ENCODE results near the gene SPACA9. TPM values are rescaled to one million over a fixed set of nuclear protein-coding genes. Genes with fewer than 3 reads are reported as not detected.

The SPACA9 gene
- polyA plus RNA-seq, 2 of the 4 experiments (the other 2 are of a cell fraction): 3.1 to 3.6 TPM

- Histone ChIP-seq H3K27ac (no peak overlapping the region), H3K9me3 (no peaks in the 10 kb centered on the region), H3K4me2 (no peak overlapping the region), H3K4me3 (no peak overlapping the region), H3K4me1 (no peaks in the 10 kb centered on the region)
- FAIRE-seq (no peak), DNase-seq (ENCODE audit: low read depth in 1 of 2, low spot score in 1 of 2) (no peak), ATAC-seq (no peak)
- 88% methylated on average over 4 of the region's 7 CpGs for WGBS (ENCODE audit: missing lambda C conversion rate)
- TF ChIP-seq FOSB (CRISPR knock-in tag; IDR thresholded peaks at IDR 0.05): no peak
- TF ChIP-seq CBX8 (IDR thresholded peaks at IDR 0.05): no peak
- TF ChIP-seq MAZ (IDR thresholded peaks at IDR 0.05; ENCODE audit: borderline replicate concordance, low read depth, low read length): no peak
- TF ChIP-seq BCL3 (IDR thresholded peaks at IDR 0.05): no peak
- no peak for TF ChIP-seq CBX2 (IDR thresholded peaks at IDR 0.05; ENCODE audit: borderline replicate concordance, low read depth)
- no peak for TF ChIP-seq HOXB5 (CRISPR knock-in tag; IDR thresholded peaks at IDR 0.05)
- no peak for TF ChIP-seq SREBF2 (IDR thresholded peaks at IDR 0.05)
- TF ChIP-seq NFE2L2 (conservative IDR thresholded peaks at IDR 0.05; ENCODE audit: low read length): no peak
- TF ChIP-seq MYC (IDR thresholded peaks at IDR 0.05; ENCODE audit: borderline replicate concordance, low read length): no peak
- TF ChIP-seq ZNF302 (CRISPR knock-in tag; IDR thresholded peaks at IDR 0.05): no peak
- no peak for TF ChIP-seq ZSCAN20 (CRISPR knock-in tag; IDR thresholded peaks at IDR 0.05)
- no peak for TF ChIP-seq REST (IDR thresholded peaks at IDR 0.05)
- no peak for TF ChIP-seq POLR2AphosphoS2 (conservative IDR thresholded peaks at IDR 0.05; ENCODE audit: low read length)
- no peak for TF ChIP-seq ELK1 (IDR thresholded peaks at IDR 0.05; ENCODE audit: low read depth, low read length)
- TF ChIP-seq PBX3 (IDR thresholded peaks at IDR 0.05): no peak
- TF ChIP-seq ESRRA (IDR thresholded peaks at IDR 0.05; ENCODE audit: borderline replicate concordance, low read length): no peak
- no peak for TF ChIP-seq CHD4 (IDR thresholded peaks at IDR 0.05; ENCODE audit: borderline replicate concordance)
- no peak for TF ChIP-seq TP53 (CRISPR knock-in tag; IDR thresholded peaks at IDR 0.05)
- TF ChIP-seq CHD2 (IDR thresholded peaks at IDR 0.05; ENCODE audit: low read length, partially characterized antibody): no peak
- TF ChIP-seq ZFP36 (IDR thresholded peaks at IDR 0.05; ENCODE audit: borderline replicate concordance, partially characterized antibody): no peak
- ChIA-PET CTCF (interaction anchor here (0.7 to 1.6 kb wide), 5 partner anchors 9 to 260 kb away, joined by 3 to 4 read pairs (median 3); no protein-coding TSS in a partner anchor), POLR2A (no interaction called here)
These were observed 29.9 kb downstream of the SPACA9 start for GRCh38 chr9:132908635-132909034.

- ChIA-PET CTCF (interaction anchor here (0.7 to 2.4 kb wide), 6 partner anchors 9 to 261 kb away, joined by 3 to 7 read pairs (median 4); no protein-coding TSS in a partner anchor), POLR2A (no interaction called here)
- FAIRE-seq (no peak), ATAC-seq (no peak), DNase-seq (ENCODE audit: low read depth in 1 of 2, low spot score in 1 of 2) (no peak)
- H3K27ac ChIP-seq: no peak overlapping the region
- no peak overlapping the region for H3K4me3 ChIP-seq
- TF ChIP-seq BCL3 (IDR thresholded peaks at IDR 0.05): no peak
- TF ChIP-seq RAD21 (conservative IDR thresholded peaks at IDR 0.05 in 1 of 2, IDR thresholded peaks at IDR 0.05 in 1 of 2): no peak
- TF ChIP-seq RARB (CRISPR knock-in tag; IDR thresholded peaks at IDR 0.05): no peak
- TF ChIP-seq HES2 (IDR thresholded peaks at IDR 0.05): no peak
- TF ChIP-seq HMGXB4 (CRISPR knock-in tag; IDR thresholded peaks at IDR 0.05; ENCODE audit: borderline replicate concordance): no peak
- TF ChIP-seq POLR2A (IDR thresholded peaks at IDR 0.05; ENCODE audit: low read length): no peak
- no peak for TF ChIP-seq RFX5 (IDR thresholded peaks at IDR 0.05)
- TF ChIP-seq ZNF302 (CRISPR knock-in tag; IDR thresholded peaks at IDR 0.05): no peak
- no peak for TF ChIP-seq CHD2 (IDR thresholded peaks at IDR 0.05; ENCODE audit: low read length, partially characterized antibody)
- no peaks in the 10 kb centered on the region for H3K9me3 ChIP-seq
- H3K4me2 ChIP-seq: no peak overlapping the region
- 49% methylated on average over 2 of the region's 2 CpGs for WGBS (ENCODE audit: missing lambda C conversion rate)
- H3K4me1 ChIP-seq: no peaks in the 10 kb centered on the region
These were observed 30.6 kb downstream of the SPACA9 start for GRCh38 chr9:132909311-132909710.
